Smooth muscle cell (in vitro differentiated cells): ENCODE results near the gene FOXA1. TPM values are rescaled to one million over a fixed set of nuclear protein-coding genes. Genes with fewer than 3 reads are reported as not detected.

Experiments used
- DNase-seq: peaks from one replicate; lab custom pipeline; 2025; ENCODE audit not compliant: unreplicated experiment; lab: John Stamatoyannopoulos, UW
- H2AFZ ChIP-seq: fragments of 200-600 bp; sonication (generic); 2 replicates; pipeline ENCODE4 v1.6.0; 2016; ENCODE audit warnings: antibody characterized with exemption, low read depth, mild to moderate bottlenecking
- H3F3A ChIP-seq: fragments of 200-600 bp; sonication (generic); 2 replicates; pipeline ENCODE4 v1.6.0; 2017; ENCODE audit warnings: antibody characterized with exemption, low read depth
- H3K27ac ChIP-seq: fragments of 200-600 bp; sonication (generic); 2 replicates; pipeline ENCODE4 v1.5.1; 2016; ENCODE audit warnings: low read depth, mild to moderate bottlenecking
- H3K27me3 ChIP-seq: fragments of 200-600 bp; sonication (generic); 2 replicates; pipeline ENCODE4 v1.6.1; 2016; ENCODE audit warnings: low read depth, mild to moderate bottlenecking
- H3K36me3 ChIP-seq: fragments of 200-600 bp; sonication (generic); 2 replicates; pipeline ENCODE4 v1.5.1; 2016; ENCODE audit warnings: low read depth
- H3K4me1 ChIP-seq: fragments of 200-600 bp; sonication (generic); 2 replicates; pipeline ENCODE4 v1.5.1; 2016; ENCODE audit warnings: low read depth
- H3K4me2 ChIP-seq: fragments of 200-600 bp; sonication (generic); 2 replicates; pipeline ENCODE4 v1.6.0; 2016; ENCODE audit warnings: mild to moderate bottlenecking
- H3K4me3 ChIP-seq: fragments of 200-600 bp; sonication (generic); 2 replicates; pipeline ENCODE4 v1.5.1; 2016; ENCODE audit warnings: mild to moderate bottlenecking
- H3K79me2 ChIP-seq: fragments of 200-600 bp; sonication (generic); 2 replicates; pipeline ENCODE4 v1.6.0; 2016; ENCODE audit warnings: low read depth, mild to moderate bottlenecking
- H3K9ac ChIP-seq: fragments of 200-600 bp; sonication (generic); 2 replicates; pipeline ENCODE4 v1.6.0; 2016; ENCODE audit warnings: low read depth
- H3K9me3 ChIP-seq: fragments of 200-600 bp; sonication (generic); replicated peaks from 2 replicates; pipeline ENCODE4 v1.5.1; 2016; ENCODE audit warnings: low read depth
- H4K20me1 ChIP-seq: fragments of 200-600 bp; sonication (generic); 2 replicates; pipeline ENCODE4 v1.6.0; 2016; ENCODE audit warnings: low read depth
- whole genome bisulfite sequencing: methylation state at CpG from one replicate; pipeline ENCODE4 v1.1.7; 2016; ENCODE audit warnings: low lambda C conversion rate; 5-methylcytosine and 5-hydroxymethylcytosine counted together
- polyA plus RNA-seq: library from polyadenylated mRNA; unstranded; fragments of >200 nt; fragmentation: Nextera tagmentation; extraction: Ambion mirVana; gene quantifications from 2 replicates; pipeline ENCODE4 v1.2.1, GENCODE V29; 2016
- total RNA-seq: library from RNA; depleted of rRNA; stranded (reverse); fragments of >200 nt; gene quantifications from 2 replicates; pipeline ENCODE4 v1.2.3, GENCODE V29; 2014
- TF ChIP-seq, protein P1 (sequence below): fragments of 200-600 bp; sonication (generic); IDR thresholded peaks from 2 replicates; pipeline ENCODE4 v1.5.1; 2017; ENCODE audit warnings: borderline replicate concordance, mild to moderate bottlenecking, antibody characterized with exemption; ENCODE audit not compliant: insufficient read depth, poor library complexity, severe bottlenecking

The FOXA1 gene
- total and polyA plus RNA-seq, 2 experiments from 2014 or later, result 0.18 TPM; not detected in 1

DNA sequence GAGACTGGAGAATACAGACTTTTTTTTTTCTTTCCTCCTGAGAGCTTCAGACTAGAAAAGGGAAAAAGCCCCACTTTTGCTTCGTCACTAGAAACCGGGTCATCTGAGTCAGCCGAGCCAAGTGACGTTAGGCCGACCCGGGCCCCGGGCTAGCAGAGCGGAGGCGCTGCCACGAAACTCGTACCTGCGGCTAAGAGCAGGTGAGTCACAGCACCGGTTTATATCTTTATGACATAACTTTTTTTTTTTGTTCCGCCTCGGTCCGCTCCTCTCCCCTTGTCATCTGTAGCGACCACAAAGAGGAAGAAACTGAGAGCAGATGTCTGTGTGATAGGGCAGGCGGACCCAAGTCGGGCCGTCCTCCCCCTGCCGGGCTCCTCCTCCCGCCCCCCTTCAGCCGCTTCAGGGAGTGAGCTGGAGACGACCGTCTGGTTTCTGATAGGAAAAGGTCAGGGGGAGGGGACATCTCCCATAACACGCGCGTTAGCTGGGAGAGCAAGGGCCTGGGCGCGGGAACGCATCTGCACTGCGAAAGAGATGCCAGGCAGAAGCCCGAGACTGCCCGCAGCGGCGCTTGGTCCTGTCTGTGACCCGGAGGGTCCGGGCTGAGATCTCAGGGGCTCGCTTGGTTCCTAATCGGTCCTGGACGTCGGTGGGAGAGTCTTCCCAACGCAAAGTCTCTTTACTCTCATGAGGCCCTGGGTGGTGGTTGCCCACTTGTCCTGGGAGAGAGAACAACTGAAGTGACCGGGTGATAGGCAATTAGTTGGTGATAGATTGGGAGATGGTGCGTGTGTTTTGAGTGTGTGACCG, 966 bp upstream of the FOXA1 start:
- no peaks in the 10 kb centered on the region for H3K9me3 ChIP-seq
- 4% methylated on average over 46 of the region's 46 CpGs for WGBS
- H3K9ac ChIP-seq, result peak overlapping the region; percentile 45
- no peaks in the 10 kb centered on the region for H3K79me2 ChIP-seq
- H3K4me1 ChIP-seq, result peaks cover 33% of the 10 kb centered on the region
- H3F3A ChIP-seq, result no peaks in the 10 kb centered on the region
- no peaks in the 10 kb centered on the region for H3K36me3 ChIP-seq
- H3K27ac ChIP-seq, result no peak overlapping the region
- TF ChIP-seq, protein P1, sequence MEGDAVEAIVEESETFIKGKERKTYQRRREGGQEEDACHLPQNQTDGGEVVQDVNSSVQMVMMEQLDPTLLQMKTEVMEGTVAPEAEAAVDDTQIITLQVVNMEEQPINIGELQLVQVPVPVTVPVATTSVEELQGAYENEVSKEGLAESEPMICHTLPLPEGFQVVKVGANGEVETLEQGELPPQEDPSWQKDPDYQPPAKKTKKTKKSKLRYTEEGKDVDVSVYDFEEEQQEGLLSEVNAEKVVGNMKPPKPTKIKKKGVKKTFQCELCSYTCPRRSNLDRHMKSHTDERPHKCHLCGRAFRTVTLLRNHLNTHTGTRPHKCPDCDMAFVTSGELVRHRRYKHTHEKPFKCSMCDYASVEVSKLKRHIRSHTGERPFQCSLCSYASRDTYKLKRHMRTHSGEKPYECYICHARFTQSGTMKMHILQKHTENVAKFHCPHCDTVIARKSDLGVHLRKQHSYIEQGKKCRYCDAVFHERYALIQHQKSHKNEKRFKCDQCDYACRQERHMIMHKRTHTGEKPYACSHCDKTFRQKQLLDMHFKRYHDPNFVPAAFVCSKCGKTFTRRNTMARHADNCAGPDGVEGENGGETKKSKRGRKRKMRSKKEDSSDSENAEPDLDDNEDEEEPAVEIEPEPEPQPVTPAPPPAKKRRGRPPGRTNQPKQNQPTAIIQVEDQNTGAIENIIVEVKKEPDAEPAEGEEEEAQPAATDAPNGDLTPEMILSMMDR, result no peak
- no peak overlapping the region for H2AFZ ChIP-seq
- no peaks in the 10 kb centered on the region for H4K20me1 ChIP-seq
- H3K27me3 ChIP-seq, result peaks cover 97% of the 10 kb centered on the region
- peak overlapping the region; percentile 53 for H3K4me3 ChIP-seq
- H3K4me2 ChIP-seq, result peak overlapping the region; percentile 96
- DNase-seq, result no peak

DNA sequence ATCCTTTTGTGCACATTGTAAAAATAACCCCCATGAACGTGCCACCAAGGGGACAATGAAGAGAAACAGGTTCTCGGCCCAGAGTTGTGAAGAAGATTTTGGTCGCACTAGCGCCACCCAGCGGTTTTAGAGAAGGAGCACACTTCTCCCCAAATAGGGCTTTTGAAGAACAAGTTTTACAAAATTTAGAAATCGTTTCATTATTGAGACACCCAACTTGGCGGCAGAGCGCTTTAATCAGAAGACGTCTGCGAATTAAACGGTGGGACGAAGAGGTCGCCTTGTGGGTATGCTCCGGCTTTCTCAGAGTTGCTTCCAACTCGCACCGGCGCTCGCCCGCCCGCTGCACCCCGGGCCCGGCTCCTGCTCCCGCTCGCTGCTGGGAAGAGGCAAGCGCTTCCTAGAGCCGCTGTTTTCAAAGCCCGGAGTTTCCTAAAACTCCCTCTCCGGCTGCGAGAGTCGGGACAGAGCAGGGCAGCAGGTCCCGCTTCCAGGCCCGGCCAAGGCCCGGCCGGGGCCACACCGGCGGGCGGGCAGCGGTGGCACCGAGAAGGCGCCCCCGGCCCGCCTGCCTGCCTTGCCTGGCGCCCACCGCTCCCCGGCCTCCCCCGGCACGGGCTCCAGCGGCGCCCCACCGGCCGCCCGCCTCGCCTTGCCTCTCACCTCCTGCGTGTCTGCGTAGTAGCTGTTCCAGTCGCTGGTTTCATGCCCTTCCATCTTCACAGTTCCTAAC, 645 bp downstream of the FOXA1 start:
- Histone ChIP-seq H4K20me1 (no peaks in the 10 kb centered on the region), H3F3A (no peaks in the 10 kb centered on the region), H3K4me3 (peak overlapping the region; percentile 70), H3K36me3 (no peaks in the 10 kb centered on the region), H3K4me1 (peaks cover 26% of the 10 kb centered on the region), H3K4me2 (peak overlapping the region; percentile 96), H3K27me3 (peaks cover 97% of the 10 kb centered on the region), H3K9me3 (no peaks in the 10 kb centered on the region), H2AFZ (peak overlapping the region; percentile 39), H3K27ac (no peak overlapping the region), H3K9ac (no peak overlapping the region), H3K79me2 (no peaks in the 10 kb centered on the region)
- TF ChIP-seq, protein P1, result peak; percentile 91
- no peak for DNase-seq
- WGBS, result 2% methylated on average over 44 of the region's 56 CpGs

DNA sequence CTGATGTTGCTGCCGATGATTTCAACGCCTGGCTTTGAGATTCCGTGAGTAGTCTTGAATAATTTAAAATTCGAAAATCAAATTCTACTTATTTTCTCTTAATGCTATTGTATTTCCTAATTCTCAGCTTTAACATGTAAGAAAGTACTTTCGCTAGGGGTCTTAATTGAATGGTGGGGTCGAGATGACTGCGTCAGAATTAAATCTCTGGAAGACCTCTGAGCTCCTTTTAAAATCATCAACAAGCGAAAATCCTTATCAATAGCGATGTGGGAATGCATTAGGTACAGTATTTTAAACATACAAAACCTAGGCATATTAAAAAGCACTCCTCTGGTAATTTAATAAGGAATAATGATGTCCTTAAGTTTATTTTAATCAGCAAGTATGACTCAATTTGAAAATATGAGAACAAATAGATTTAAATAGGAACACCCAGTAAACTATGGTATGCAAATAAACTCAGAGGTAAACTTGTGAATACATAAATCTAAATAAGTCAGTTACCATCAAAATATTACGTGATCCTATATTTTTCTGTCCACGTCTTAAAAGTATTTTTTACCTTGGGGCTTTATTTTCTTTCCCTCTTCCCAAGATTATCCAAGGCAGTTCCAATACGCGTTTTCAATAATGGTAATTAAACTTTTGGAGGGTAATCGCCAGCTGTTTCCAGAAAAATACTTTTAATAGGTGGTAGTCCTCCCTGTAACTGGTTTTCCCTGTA, 1.4 kb downstream of the FOXA1 start:
- peaks cover 19% of the 10 kb centered on the region for H3K4me1 ChIP-seq
- H3K79me2 ChIP-seq, result no peaks in the 10 kb centered on the region
- TF ChIP-seq, protein P1, result no peak
- H3K4me2 ChIP-seq, result peak overlapping the region; percentile 96
- H3F3A ChIP-seq, result no peaks in the 10 kb centered on the region
- H3K36me3 ChIP-seq, result no peaks in the 10 kb centered on the region
- no peak overlapping the region for H3K9ac ChIP-seq
- WGBS, result 27% methylated on average over 14 of the region's 14 CpGs
- peak overlapping the region; percentile 70 for H3K4me3 ChIP-seq
- H3K9me3 ChIP-seq, result no peaks in the 10 kb centered on the region
- DNase-seq, result no peak
- H3K27me3 ChIP-seq, result peaks cover 97% of the 10 kb centered on the region
- no peak overlapping the region for H3K27ac ChIP-seq
- no peaks in the 10 kb centered on the region for H4K20me1 ChIP-seq
- H2AFZ ChIP-seq, result no peak overlapping the region
